Liver (tissue), 9 donors: ENCODE measurements around the gene UQCRC2. TPM values are rescaled to one million over a fixed set of nuclear protein-coding genes. Genes with fewer than 3 reads are reported as not detected.

ENCODE experiments used
- DNase-seq: peaks from one replicate; pipeline ENCODE4 v3.0.0-alpha.2; 2017; ENCODE audit warnings: low spot score
- H3K27ac ChIP-seq, 2 donors: one replicate each; pipeline ENCODE4 v1.7.0; 2013; ENCODE audit warnings: inconsistent platforms in 2 of 2, low read length in 2 of 2, control low read depth in 1 of 2, low read depth in 1 of 2, mild to moderate bottlenecking in 1 of 2
- H3K27me3 ChIP-seq, 4 donors: one replicate each; pipeline versions ENCODE4 v1.6.1 to v1.7.0; 2013; ENCODE audit warnings: low read length in 3 of 4, inconsistent platforms in 1 of 4, mild to moderate bottlenecking in 1 of 4, moderate library complexity in 1 of 4; ENCODE audit not compliant: control insufficient read depth in 4 of 4, insufficient read depth in 4 of 4
- H3K36me3 ChIP-seq, 4 donors: one replicate each; pipeline versions ENCODE4 v1.6.1 to v1.7.0; 2013; ENCODE audit warnings: low read length in 3 of 4, mild to moderate bottlenecking in 3 of 4, low read depth in 1 of 4, moderate library complexity in 1 of 4; ENCODE audit not compliant: control insufficient read depth in 4 of 4, insufficient read depth in 3 of 4
- H3K4me1 ChIP-seq, 4 donors: one replicate each; pipeline versions ENCODE4 v1.6.1 to v1.7.0; 2013; ENCODE audit warnings: low read length in 3 of 4, mild to moderate bottlenecking in 3 of 4, moderate library complexity in 1 of 4; ENCODE audit not compliant: control insufficient read depth in 4 of 4, insufficient read depth in 4 of 4
- H3K4me3 ChIP-seq, 3 donors: one replicate each; pipeline versions ENCODE4 v1.6.1 to v1.7.0; 2013; ENCODE audit warnings: low read length in 3 of 3, control low read depth in 1 of 3, low read depth in 1 of 3, mild to moderate bottlenecking in 1 of 3
- H3K9ac ChIP-seq, 2 donors: one replicate each; pipeline ENCODE4 v1.7.0; 2013; ENCODE audit warnings: low read length in 2 of 2, mild to moderate bottlenecking in 2 of 2, moderate library complexity in 2 of 2, control low read depth in 1 of 2, low read depth in 1 of 2
- H3K9me3 ChIP-seq, 4 donors: one replicate each; pipeline versions ENCODE4 v1.6.1 to v1.7.0; 2013; ENCODE audit warnings: low read length in 3 of 4; ENCODE audit not compliant: control insufficient read depth in 4 of 4
- ATF3 ChIP-seq: IDR thresholded peaks from 2 replicates; pipeline ENCODE4 v1.6.1; 2016; ENCODE audit warnings: antibody characterized with exemption
- CTCF ChIP-seq: fragments of 150-350 bp; IDR thresholded peaks from 2 replicates; pipeline ENCODE4 v1.5.1; 2017; ENCODE audit warnings: improper control_type of control experiment, low read depth, low read length; ENCODE audit not compliant: missing input control
- EGR1 ChIP-seq, 2 donors: IDR thresholded peaks; 2 replicates each; pipeline ENCODE4 v1.6.1; 2016 to 2018; ENCODE audit warnings: antibody characterized with exemption in 2 of 2, low read depth in 2 of 2
- FOXA1 ChIP-seq: IDR thresholded peaks from 2 replicates; pipeline ENCODE4 v1.6.1; 2016; ENCODE audit warnings: antibody characterized with exemption
- FOXA2 ChIP-seq: IDR thresholded peaks from 2 replicates; pipeline ENCODE4 v1.6.1; 2016; ENCODE audit warnings: antibody characterized with exemption
- GABPA ChIP-seq, 2 donors: IDR thresholded peaks in 1 of 2; conservative IDR thresholded peaks in 1 of 2; 2 replicates each; pipeline ENCODE4 v1.6.1; 2016; ENCODE audit warnings: antibody characterized with exemption in 2 of 2, mild to moderate bottlenecking in 1 of 2, moderate library complexity in 1 of 2
- HNF4A ChIP-seq, 2 donors: conservative IDR thresholded peaks; 2 replicates each; pipeline ENCODE4 v1.6.1; 2016; ENCODE audit warnings: antibody characterized with exemption in 2 of 2, mild to moderate bottlenecking in 2 of 2
- HNF4G ChIP-seq: IDR thresholded peaks from 2 replicates; pipeline ENCODE4 v1.6.1; 2016; ENCODE audit warnings: antibody characterized with exemption
- JUND ChIP-seq, 2 donors: IDR thresholded peaks; 2 replicates each; pipeline ENCODE4 v1.6.1; 2016; ENCODE audit warnings: antibody characterized with exemption in 2 of 2
- MAX ChIP-seq: IDR thresholded peaks from 2 replicates; pipeline ENCODE4 v1.6.1; 2016; ENCODE audit warnings: antibody characterized with exemption
- NR2F2 ChIP-seq: IDR thresholded peaks from 2 replicates; pipeline ENCODE4 v1.6.1; 2016; ENCODE audit warnings: antibody characterized with exemption
- RAD21 ChIP-seq, 2 donors: IDR thresholded peaks; 2 replicates each; pipeline ENCODE4 v1.6.1; 2016; ENCODE audit warnings: antibody characterized with exemption in 2 of 2, mild to moderate bottlenecking in 2 of 2
- REST ChIP-seq: IDR thresholded peaks from 2 replicates; pipeline ENCODE4 v1.6.1; 2016; ENCODE audit warnings: antibody characterized with exemption, mild to moderate bottlenecking
- RXRA ChIP-seq, 2 donors: IDR thresholded peaks; 2 replicates each; pipeline ENCODE4 v1.6.1; 2017 to 2018; ENCODE audit warnings: antibody characterized with exemption in 2 of 2, mild to moderate bottlenecking in 1 of 2
- SP1 ChIP-seq: IDR thresholded peaks from 2 replicates; pipeline ENCODE4 v1.6.1; 2018; ENCODE audit warnings: antibody characterized with exemption, mild to moderate bottlenecking
- TAF1 ChIP-seq: conservative IDR thresholded peaks from 2 replicates; pipeline ENCODE4 v1.6.1; 2016; ENCODE audit warnings: antibody characterized with exemption, mild to moderate bottlenecking
- YY1 ChIP-seq: IDR thresholded peaks from 2 replicates; pipeline ENCODE4 v1.6.1; 2016; ENCODE audit warnings: antibody characterized with exemption, mild to moderate bottlenecking
- ZBTB33 ChIP-seq: IDR thresholded peaks from 2 replicates; pipeline ENCODE4 v1.6.1; 2016; ENCODE audit warnings: antibody characterized with exemption
- WGBS: extraction: QIAGEN DNeasy Blood & Tissue Kit; methylation state at CpG from one replicate; pipeline ENCODE4 v1.1.7; 2013; 5-methylcytosine and 5-hydroxymethylcytosine counted together
- polyA plus RNA-seq, 2 donors: library from polyadenylated mRNA; stranded (reverse) in 1 of 2; unstranded in 1 of 2; fragments of 200-250 nt in 1 of 2; fragments of >200 nt in 1 of 2; fragmentation: Nextera tagmentation in 1 of 2; extraction: Ambion mirVana in 1 of 2; gene quantifications; one replicate each; pipeline versions ENCODE4 v1.2.1 to v1.2.3, GENCODE V29; 2013 to 2015
- total RNA-seq, 2 donors: library from RNA; depleted of rRNA; stranded (reverse); fragments of >200 nt; gene quantifications; one replicate each; pipeline ENCODE4 v1.2.3, GENCODE V29; 2014
- donor health status: healthy.
- donor health status: healthy.
- donor health status: healthy.
- donor health status: healthy.
- donor health status: healthy.

UQCRC2 gene
- total and polyA plus RNA-seq, 4 donors: 88.8 to 164 (median 140) TPM

- 94% methylated on average over 2 of the region's 2 CpGs for WGBS
- no peak overlapping the region for H3K4me3 ChIP-seq
- no peak for DNase-seq
- H3K4me1 ChIP-seq: no peaks in the 10 kb centered on the region
- no peaks in the 10 kb centered on the region for H3K27me3 ChIP-seq
- no peaks in the 10 kb centered on the region for H3K9me3 ChIP-seq
- no peak overlapping the region for H3K27ac ChIP-seq
- no peak overlapping the region for H3K9ac ChIP-seq
- peaks cover 3 to 20% (median 19%) of the 10 kb centered on the region in 4 donors for H3K36me3 ChIP-seq
- no peak for TF ChIP-seq RXRA (IDR thresholded peaks at IDR 0.05)
- TF ChIP-seq ATF3: no peak
- TF ChIP-seq HNF4A (conservative IDR thresholded peaks at IDR 0.05): no peak
- no peak for TF ChIP-seq GABPA (IDR thresholded peaks at IDR 0.05 in 1 of 2, conservative IDR thresholded peaks at IDR 0.05 in 1 of 2)
Measured at GRCh38 chr16:21987498-21987897, 34.3 kb downstream of the UQCRC2 start.

- peaks cover 0 to 9% (median 6%) of the 10 kb centered on the region in 4 donors for H3K36me3 ChIP-seq
- TF ChIP-seq REST: no peak
- TF ChIP-seq FOXA1: no peak
- TF ChIP-seq MAX: no peak
- no peak for TF ChIP-seq HNF4A (conservative IDR thresholded peaks at IDR 0.05)
- no peak for TF ChIP-seq FOXA2
- no peak for TF ChIP-seq GABPA (IDR thresholded peaks at IDR 0.05 in 1 of 2, conservative IDR thresholded peaks at IDR 0.05 in 1 of 2)
- no peak for TF ChIP-seq RAD21 (IDR thresholded peaks at IDR 0.05)
- no peak for TF ChIP-seq ATF3
- no peak for TF ChIP-seq JUND (IDR thresholded peaks at IDR 0.05)
- TF ChIP-seq HNF4G: no peak
- no peak for TF ChIP-seq CTCF
- TF ChIP-seq ZBTB33: no peak
- TF ChIP-seq EGR1 (IDR thresholded peaks at IDR 0.05; ENCODE audit: low read depth in 2 of 2): no peak
- TF ChIP-seq YY1: no peak
- no peak for TF ChIP-seq TAF1
- no peak for TF ChIP-seq NR2F2
- TF ChIP-seq SP1: no peak
- no peak for TF ChIP-seq RXRA (IDR thresholded peaks at IDR 0.05)
- 81% methylated on average over 5 of the region's 5 CpGs for WGBS
- H3K9ac ChIP-seq: no peak overlapping the region
- no peaks in the 10 kb centered on the region for H3K9me3 ChIP-seq
- H3K4me3 ChIP-seq: no peak overlapping the region
- H3K27me3 ChIP-seq: no peaks in the 10 kb centered on the region
- H3K4me1 ChIP-seq: no peaks in the 10 kb centered on the region
- H3K27ac ChIP-seq: no peak overlapping the region
- DNase-seq: no peak
Measured at GRCh38 chr16:21989133-21989532, 36.0 kb downstream of the UQCRC2 start.
